ENCODE measurements around the gene MAST2. TPM values are rescaled to one million over a fixed set of nuclear protein-coding genes. Genes with fewer than 3 reads are reported as not detected.

The MAST2 gene
- total RNA-seq, 1 experiment from 2014 or later: 77.0 TPM

- Histone ChIP-seq H3K4me1 (ENCODE audit: control insufficient read depth, insufficient read depth, low read length) (no peaks in the 10 kb centered on the region), H3K27ac (ENCODE audit: low read length) (no peak overlapping the region), H3K4me3 (ENCODE audit: low read depth in 2 of 2, low read length in 2 of 2) (no peak overlapping the region), H3K36me3 (ENCODE audit: control insufficient read depth, insufficient read depth, low read length) (no peaks in the 10 kb centered on the region), H3K27me3 (ENCODE audit: control insufficient read depth, insufficient read depth, low read length) (no peaks in the 10 kb centered on the region), H3K9me3 (ENCODE audit: control insufficient read depth, insufficient read depth, low read depth, low read length) (no peaks in the 10 kb centered on the region)
- BruUV-seq (replicated peaks): no TSS peak
- ChIA-PET POLR2A (no interaction called here), CTCF (no interaction called here)
- ATAC-seq (no peak), DNase-seq (ENCODE audit: low read depth, low spot score) (no peak)
- TF ChIP-seq CTCF (IDR thresholded peaks at IDR 0.05) (no peak), REST (IDR thresholded peaks at IDR 0.05; ENCODE audit: insufficient read depth in 1 of 2, low read depth in 2 of 2, low read length in 1 of 2) (no peak), POLR2AphosphoS5 (IDR thresholded peaks at IDR 0.05; ENCODE audit: low read depth, low read length) (no peak), TCF7L2 (IDR thresholded peaks at IDR 0.05; ENCODE audit: low read depth, low read length) (no peak), SIN3A (IDR thresholded peaks at IDR 0.05; ENCODE audit: borderline replicate concordance, insufficient read depth, low read depth, low read length) (no peak)
- in situ Hi-C loops (cut with HindIII; ENCODE audit: low pct_unique_long_range_greater_than_20kb, low sequenced_read_pairs): no loop called here
- intact Hi-C loops (cut with micrococcal nuclease; ENCODE audit: unreplicated experiment): no loop called here
Observed at GRCh38 chr1:45840704-45841103, 37.3 kb downstream of the MAST2 start.

- no peaks in the 10 kb centered on the region for H3K9me3 ChIP-seq (ENCODE audit: control insufficient read depth, insufficient read depth, low read depth, low read length)
- DNase-seq (ENCODE audit: low read depth, low spot score): no peak
- H3K27ac ChIP-seq (ENCODE audit: low read length): no peak overlapping the region
- ATAC-seq: no peak
- H3K4me3 ChIP-seq (ENCODE audit: low read depth in 2 of 2, low read length in 2 of 2): no peak overlapping the region
- no TSS peak for BruUV-seq (replicated peaks)
- no peak for TF ChIP-seq REST (IDR thresholded peaks at IDR 0.05; ENCODE audit: insufficient read depth in 1 of 2, low read depth in 2 of 2, low read length in 1 of 2)
- no peak for TF ChIP-seq POLR2AphosphoS5 (IDR thresholded peaks at IDR 0.05; ENCODE audit: low read depth, low read length)
- TF ChIP-seq CTCF (IDR thresholded peaks at IDR 0.05): no peak
- TF ChIP-seq SIN3A (IDR thresholded peaks at IDR 0.05; ENCODE audit: borderline replicate concordance, insufficient read depth, low read depth, low read length): no peak
- TF ChIP-seq TCF7L2 (IDR thresholded peaks at IDR 0.05; ENCODE audit: low read depth, low read length): no peak
- no peaks in the 10 kb centered on the region for H3K27me3 ChIP-seq (ENCODE audit: control insufficient read depth, insufficient read depth, low read length)
- H3K36me3 ChIP-seq (ENCODE audit: control insufficient read depth, insufficient read depth, low read length): no peaks in the 10 kb centered on the region
- no peaks in the 10 kb centered on the region for H3K4me1 ChIP-seq (ENCODE audit: control insufficient read depth, insufficient read depth, low read length)
- ChIA-PET CTCF (no interaction called here), POLR2A (no interaction called here)
- in situ Hi-C loops (cut with HindIII; ENCODE audit: low pct_unique_long_range_greater_than_20kb, low sequenced_read_pairs): no loop called here
- intact Hi-C loops (cut with micrococcal nuclease; ENCODE audit: unreplicated experiment): no loop called here
Observed at GRCh38 chr1:45842786-45843185, 39.4 kb downstream of the MAST2 start.
